ENCODE measurements around the gene SBF2.

Gene SBF2

DNA sequence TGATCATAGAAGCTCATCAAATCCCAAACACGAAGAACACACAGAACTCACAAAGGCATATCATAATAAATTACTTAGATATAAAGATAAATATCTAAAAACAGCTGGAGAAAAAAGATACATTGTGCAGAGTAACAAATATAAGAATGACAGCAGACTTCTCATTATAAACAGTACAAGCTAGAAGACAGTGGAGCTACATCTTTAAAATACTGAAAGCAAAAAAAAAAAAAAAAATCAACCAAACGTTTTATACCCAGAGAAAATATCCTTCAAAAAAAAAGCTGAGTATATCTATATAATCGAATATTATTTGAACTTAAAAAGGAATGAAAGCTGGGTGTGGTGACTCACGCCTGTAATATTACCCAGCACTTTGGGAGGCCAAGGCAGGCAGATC is 90.0 kb downstream of the SBF2 start:
- H3K4me3 ChIP-seq (ENCODE audit: low read length), result no peak overlapping the region
- DNase-seq (ENCODE audit: low read depth), result no peak
- TF ChIP-seq, protein P1, sequence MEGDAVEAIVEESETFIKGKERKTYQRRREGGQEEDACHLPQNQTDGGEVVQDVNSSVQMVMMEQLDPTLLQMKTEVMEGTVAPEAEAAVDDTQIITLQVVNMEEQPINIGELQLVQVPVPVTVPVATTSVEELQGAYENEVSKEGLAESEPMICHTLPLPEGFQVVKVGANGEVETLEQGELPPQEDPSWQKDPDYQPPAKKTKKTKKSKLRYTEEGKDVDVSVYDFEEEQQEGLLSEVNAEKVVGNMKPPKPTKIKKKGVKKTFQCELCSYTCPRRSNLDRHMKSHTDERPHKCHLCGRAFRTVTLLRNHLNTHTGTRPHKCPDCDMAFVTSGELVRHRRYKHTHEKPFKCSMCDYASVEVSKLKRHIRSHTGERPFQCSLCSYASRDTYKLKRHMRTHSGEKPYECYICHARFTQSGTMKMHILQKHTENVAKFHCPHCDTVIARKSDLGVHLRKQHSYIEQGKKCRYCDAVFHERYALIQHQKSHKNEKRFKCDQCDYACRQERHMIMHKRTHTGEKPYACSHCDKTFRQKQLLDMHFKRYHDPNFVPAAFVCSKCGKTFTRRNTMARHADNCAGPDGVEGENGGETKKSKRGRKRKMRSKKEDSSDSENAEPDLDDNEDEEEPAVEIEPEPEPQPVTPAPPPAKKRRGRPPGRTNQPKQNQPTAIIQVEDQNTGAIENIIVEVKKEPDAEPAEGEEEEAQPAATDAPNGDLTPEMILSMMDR (conservative IDR thresholded peaks at IDR 0.05; ENCODE audit: low read length), result no peak

DNA sequence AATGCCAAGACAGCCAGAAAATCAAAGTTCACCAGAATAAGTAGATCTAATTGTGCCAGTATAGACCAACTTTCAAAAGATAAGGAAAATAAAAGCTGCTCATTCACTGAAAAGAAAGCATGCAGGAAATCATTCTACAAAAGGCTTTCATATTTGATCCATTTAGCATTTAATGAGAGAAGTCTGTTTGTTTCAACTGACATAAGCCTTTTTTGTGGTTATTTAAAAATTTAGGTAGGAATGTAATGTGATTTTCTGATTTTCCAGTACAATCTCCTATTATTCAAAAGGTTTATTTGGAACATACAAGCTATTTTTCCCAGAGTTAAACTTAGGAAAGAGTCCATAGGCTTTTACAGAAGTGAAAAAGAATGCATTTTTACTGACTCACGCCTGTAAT is 92.7 kb downstream of the SBF2 start:
- TF ChIP-seq, protein P1 (conservative IDR thresholded peaks at IDR 0.05; ENCODE audit: low read length), result no peak
- H3K4me3 ChIP-seq (ENCODE audit: low read length), result no peak overlapping the region
- peak; percentile 42 for DNase-seq (ENCODE audit: low read depth)

DNA sequence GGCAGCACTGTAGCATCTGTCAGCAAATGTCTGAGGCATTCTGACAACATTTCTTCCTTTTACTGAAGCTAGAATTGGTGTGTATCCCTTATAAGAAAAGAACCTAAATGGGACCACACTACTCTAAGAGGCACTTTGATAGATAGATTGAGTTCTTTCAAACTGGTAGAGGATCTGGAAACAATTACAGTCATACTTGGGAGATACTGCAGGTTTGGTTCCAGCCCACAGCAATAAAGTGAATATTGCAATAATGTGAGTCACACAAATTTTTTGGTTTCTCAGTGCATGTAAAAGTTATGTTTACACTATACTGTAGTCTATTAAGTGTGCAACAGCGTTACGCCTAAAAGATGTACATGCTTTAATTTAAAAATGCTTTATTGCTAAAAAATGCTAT is 96.9 kb downstream of the SBF2 start:
- H3K4me3 ChIP-seq (ENCODE audit: low read length), result no peak overlapping the region
- TF ChIP-seq, protein P1 (conservative IDR thresholded peaks at IDR 0.05; ENCODE audit: low read length), result no peak
- DNase-seq (ENCODE audit: low read depth), result peak; percentile 85

DNA sequence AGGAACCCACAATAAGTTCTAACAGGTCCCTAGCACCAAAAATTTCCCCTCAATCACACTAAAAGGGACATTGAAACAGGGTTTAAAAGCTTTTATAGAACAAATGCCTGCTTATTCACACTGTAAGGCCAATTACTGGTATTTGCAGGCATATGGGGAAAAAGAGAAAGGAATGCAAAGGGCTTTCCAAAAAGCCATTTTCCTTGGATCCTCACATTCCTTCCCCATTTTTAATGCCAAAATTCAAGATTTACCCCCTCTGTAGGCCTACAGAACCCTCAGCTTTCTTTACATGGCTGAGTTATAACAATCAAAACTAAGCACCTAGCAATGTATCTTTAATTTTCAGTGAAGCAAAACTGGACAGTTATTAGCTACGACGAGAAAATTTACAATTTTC is 102.0 kb downstream of the SBF2 start:
- TF ChIP-seq, protein P1 (conservative IDR thresholded peaks at IDR 0.05; ENCODE audit: low read length), result peak; percentile 23; the same call in 1 of the 2 replicates
- peak; percentile 68 for DNase-seq (ENCODE audit: low read depth)
- H3K4me3 ChIP-seq (ENCODE audit: low read length), result no peak overlapping the region

DNA sequence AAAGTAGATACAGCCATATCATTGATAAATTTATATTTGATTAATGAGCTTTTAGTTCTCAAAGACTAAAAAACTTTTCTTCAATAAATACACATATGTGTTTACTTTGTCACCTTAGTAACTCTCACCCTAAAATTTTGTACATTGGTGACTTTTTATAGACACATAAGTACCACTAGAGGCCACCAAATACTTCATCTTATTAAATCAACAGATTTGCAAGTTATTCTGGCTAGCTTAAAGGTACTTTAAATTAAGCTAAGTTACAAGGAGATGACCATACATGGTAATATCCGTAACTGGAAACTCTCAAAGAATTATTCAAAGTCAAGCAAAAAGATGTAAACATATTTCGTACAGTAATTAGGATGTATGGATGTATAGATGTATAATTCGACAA is 112.2 kb downstream of the SBF2 start:
- H3K4me3 ChIP-seq (ENCODE audit: low read length), result no peak overlapping the region
- TF ChIP-seq, protein P1 (conservative IDR thresholded peaks at IDR 0.05; ENCODE audit: low read length), result peak; percentile 47
- peak; percentile 75 for DNase-seq (ENCODE audit: low read depth)

DNA sequence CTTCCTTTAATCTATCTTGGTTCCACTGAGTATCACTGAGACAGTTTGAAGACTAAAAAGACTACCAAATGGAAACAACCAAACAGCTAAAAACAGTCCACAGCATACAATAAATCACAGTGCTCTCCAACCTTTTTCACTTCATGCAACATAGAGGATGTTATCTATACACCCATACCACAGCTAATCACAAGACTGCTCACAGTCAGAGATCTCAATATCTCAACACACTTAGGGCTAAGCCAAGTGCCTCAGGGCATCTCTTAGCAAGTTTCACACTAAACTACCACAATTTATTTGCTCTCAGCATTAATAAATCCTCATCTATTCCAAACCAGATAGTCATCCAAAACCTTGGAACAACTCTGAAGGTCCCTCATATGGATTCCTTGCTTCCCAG is 129.4 kb downstream of the SBF2 start:
- TF ChIP-seq, protein P1 (conservative IDR thresholded peaks at IDR 0.05; ENCODE audit: low read length), result no peak
- H3K4me3 ChIP-seq (ENCODE audit: low read length), result no peak overlapping the region
- peak; percentile 8 for DNase-seq (ENCODE audit: low read depth)

DNA sequence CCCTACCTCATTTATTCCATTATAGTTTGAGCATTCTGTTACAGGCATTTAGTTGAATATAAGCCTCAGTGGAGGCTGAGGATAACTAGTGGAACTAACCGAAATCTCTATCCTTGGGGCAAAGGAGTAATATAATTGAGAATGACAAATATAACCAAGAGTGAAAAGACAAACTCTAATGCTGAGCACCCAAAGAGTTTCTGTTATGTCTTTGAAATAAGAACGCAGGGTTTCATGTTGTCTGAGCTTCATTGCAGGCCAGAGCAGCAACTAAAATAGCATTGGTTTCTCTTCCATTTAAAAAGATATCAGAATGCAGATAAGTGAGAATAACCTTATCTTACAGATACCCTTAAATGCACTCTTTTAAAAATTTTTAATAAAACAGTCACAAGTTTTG is 131.8 kb downstream of the SBF2 start:
- H3K4me3 ChIP-seq (ENCODE audit: low read length), result no peak overlapping the region
- TF ChIP-seq, protein P1 (conservative IDR thresholded peaks at IDR 0.05; ENCODE audit: low read length), result no peak
- no peak for DNase-seq (ENCODE audit: low read depth)

Measured in AG10803 (cell line).